ENCODE results near the gene CYB5RL. TPM values are rescaled to one million over a fixed set of nuclear protein-coding genes. Genes with fewer than 3 reads are reported as not detected.
A peak's percentile ranks its signal among the peaks of the same experiment; 100 is the strongest.

The CYB5RL gene
- total and polyA plus RNA-seq, 7 donors, result 0.89 to 6.4 (median 3.2) TPM

DNA sequence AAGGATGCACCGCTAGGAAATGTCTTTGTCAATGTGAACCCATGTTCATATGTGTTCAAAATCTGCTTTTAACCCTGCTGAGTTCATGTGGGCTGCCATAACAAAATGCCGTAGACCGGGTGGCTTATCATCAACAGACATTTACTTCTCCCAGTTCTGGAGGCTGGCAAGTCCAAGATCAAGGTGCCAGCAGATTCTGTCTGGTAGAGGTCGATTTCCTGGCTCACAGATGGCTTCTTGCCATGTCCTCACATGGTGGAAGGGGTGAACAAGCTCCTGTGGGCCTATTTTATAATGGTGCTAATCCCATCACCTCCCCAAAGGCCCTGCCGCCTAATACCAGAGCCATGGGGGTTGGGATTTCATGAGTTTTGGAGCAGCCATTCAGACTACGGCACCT, 42.4 kb downstream of the CYB5RL start:
- intact Hi-C loops (cut with DNase I), result no loop called here
- H3K4me1 ChIP-seq, result peaks cover 15% of the 10 kb centered on the region
- WGBS, 3 donors, result 80 to 93% (median 81%) methylated on average over 6 of the region's 6 CpGs

DNA sequence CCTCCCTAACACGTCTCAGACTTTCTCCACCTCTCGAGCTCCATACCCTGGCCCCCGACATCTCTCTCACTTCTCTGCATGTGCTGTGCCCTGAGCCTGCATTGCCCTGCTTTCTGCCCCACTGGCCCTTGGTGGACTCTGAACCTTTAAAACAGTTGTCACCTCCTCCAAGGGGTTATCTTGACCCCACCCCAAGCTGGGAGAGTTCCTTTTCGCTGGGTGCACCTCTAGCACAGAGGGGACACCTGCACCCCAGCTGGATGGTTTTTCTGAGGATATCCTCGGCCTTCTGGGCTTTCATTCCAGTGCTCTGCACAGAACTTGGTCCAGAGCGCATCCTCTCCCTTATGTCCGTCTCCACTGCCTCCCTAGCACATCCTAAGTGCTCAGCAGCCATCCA, 42.8 kb downstream of the CYB5RL start:
- ATAC-seq, result no peak
- TF ChIP-seq, protein P1, sequence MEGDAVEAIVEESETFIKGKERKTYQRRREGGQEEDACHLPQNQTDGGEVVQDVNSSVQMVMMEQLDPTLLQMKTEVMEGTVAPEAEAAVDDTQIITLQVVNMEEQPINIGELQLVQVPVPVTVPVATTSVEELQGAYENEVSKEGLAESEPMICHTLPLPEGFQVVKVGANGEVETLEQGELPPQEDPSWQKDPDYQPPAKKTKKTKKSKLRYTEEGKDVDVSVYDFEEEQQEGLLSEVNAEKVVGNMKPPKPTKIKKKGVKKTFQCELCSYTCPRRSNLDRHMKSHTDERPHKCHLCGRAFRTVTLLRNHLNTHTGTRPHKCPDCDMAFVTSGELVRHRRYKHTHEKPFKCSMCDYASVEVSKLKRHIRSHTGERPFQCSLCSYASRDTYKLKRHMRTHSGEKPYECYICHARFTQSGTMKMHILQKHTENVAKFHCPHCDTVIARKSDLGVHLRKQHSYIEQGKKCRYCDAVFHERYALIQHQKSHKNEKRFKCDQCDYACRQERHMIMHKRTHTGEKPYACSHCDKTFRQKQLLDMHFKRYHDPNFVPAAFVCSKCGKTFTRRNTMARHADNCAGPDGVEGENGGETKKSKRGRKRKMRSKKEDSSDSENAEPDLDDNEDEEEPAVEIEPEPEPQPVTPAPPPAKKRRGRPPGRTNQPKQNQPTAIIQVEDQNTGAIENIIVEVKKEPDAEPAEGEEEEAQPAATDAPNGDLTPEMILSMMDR (IDR thresholded peaks at IDR 0.05), result no peak
- Histone ChIP-seq H3K4me3 (no peak overlapping the region), H3K4me1 (peaks cover 15% of the 10 kb centered on the region), H3K27ac (no peak overlapping the region), H3K36me3 (ENCODE audit: insufficient read depth in 1 of 2, low read depth in 1 of 2) (no peaks in the 10 kb centered on the region), H3K9me3 (no peaks in the 10 kb centered on the region), H3K27me3 (ENCODE audit: insufficient read depth in 3 of 3, low read length in 2 of 3) (no peaks in the 10 kb centered on the region)
- peak in 1 of 2 donors; percentile 17 for DNase-seq
- WGBS, 3 donors, result 91 to 96% (median 95%) methylated on average over 7 of the region's 7 CpGs
- intact Hi-C loops (cut with DNase I), result no loop called here

More for the DNA sequence above, 42.4 kb downstream of the CYB5RL start:
- no peak for ATAC-seq
- Histone ChIP-seq H3K27ac (no peak overlapping the region), H3K27me3 (ENCODE audit: insufficient read depth in 3 of 3, low read length in 2 of 3) (no peaks in the 10 kb centered on the region), H3K4me3 (no peak overlapping the region), H3K36me3 (ENCODE audit: insufficient read depth in 1 of 2, low read depth in 1 of 2) (no peaks in the 10 kb centered on the region), H3K9me3 (no peaks in the 10 kb centered on the region)
- TF ChIP-seq, protein P1 (IDR thresholded peaks at IDR 0.05), result no peak
- DNase-seq, result no peak

- H3K9me3 ChIP-seq, result no peaks in the 10 kb centered on the region
- whole genome bisulfite sequencing, 3 donors, result 92 to 100% (median 98%) methylated on average over 3 of the region's 3 CpGs
- TF ChIP-seq, protein P1 (IDR thresholded peaks at IDR 0.05), result no peak
- no peak overlapping the region for H3K4me3 ChIP-seq
- H3K4me1 ChIP-seq, result peaks cover 15% of the 10 kb centered on the region
- no peak for ATAC-seq
- H3K27ac ChIP-seq, result no peak overlapping the region
- no peaks in the 10 kb centered on the region for H3K27me3 ChIP-seq (ENCODE audit: insufficient read depth in 3 of 3, low read length in 2 of 3)
- no peaks in the 10 kb centered on the region for H3K36me3 ChIP-seq (ENCODE audit: insufficient read depth in 1 of 2, low read depth in 1 of 2)
- DNase-seq, result peak in 1 of 2 donors; percentile 3
- intact Hi-C loops (cut with DNase I), result no loop called here
These were observed 43.6 kb downstream of the CYB5RL start for GRCh38 chr1:54156201-54156600.

DNA sequence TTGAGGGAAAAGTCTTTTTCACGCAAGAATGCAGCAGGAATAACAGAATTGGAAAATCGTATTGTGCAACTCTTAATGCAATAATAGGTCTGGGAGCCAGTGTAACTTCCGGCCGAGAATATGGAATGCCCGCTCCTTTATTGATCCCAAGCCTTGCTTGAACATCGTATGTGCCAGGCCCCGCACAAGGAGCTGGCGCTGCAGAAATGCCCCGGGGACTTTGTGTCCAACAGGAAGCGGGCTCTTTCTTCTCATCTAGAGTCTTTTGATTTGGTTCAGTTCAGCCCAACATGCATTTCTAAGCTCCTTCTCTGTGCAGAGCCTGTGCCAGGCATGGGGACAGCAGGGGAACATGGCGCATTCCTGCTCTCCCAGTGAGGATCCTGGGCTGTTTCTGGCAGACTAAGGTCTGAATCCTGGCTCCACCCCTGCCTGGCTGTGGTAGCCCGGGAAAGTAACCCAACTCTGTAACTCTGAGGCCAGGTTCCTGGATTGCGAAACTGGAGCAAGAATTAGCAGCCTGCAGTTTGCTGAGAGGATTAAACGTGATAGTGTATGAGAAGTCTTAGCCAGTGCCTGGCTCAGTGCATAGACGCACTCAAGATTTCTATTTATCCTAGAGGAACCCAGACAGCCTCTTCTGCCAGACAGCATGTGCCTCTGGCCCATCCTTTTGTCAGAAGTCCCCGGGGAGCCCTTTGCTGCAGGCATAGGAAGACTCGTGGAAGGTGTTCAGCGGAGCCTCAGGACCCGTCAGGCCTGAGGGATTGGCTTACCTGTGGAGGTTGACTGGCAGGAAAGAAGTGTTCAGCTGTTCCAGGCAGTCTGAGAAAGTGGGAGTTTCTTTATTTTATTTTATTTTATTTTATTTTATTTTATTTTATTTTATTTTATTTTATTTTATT, 46.0 kb downstream of the CYB5RL start:
- peak overlapping the region; percentile 36 for H3K4me3 ChIP-seq
- DNase-seq (peak; percentile 79 to 88), ATAC-seq (peak; percentile 92 to 98 (median 96))
- H3K27me3 ChIP-seq (ENCODE audit: insufficient read depth in 3 of 3, low read length in 2 of 3), result no peaks in the 10 kb centered on the region
- no peaks in the 10 kb centered on the region for H3K9me3 ChIP-seq
- peaks cover 15% of the 10 kb centered on the region for H3K4me1 ChIP-seq
- WGBS, 3 donors, result 22 to 35% (median 25%) methylated on average over 19 of the region's 19 CpGs
- TF ChIP-seq, protein P1 (IDR thresholded peaks at IDR 0.05), result no peak
- intact Hi-C loops (cut with DNase I), result no loop called here
- no peaks in the 10 kb centered on the region for H3K36me3 ChIP-seq (ENCODE audit: insufficient read depth in 1 of 2, low read depth in 1 of 2)
- peak overlapping the region; percentile 68 for H3K27ac ChIP-seq
